Lower lobe of right lung (tissue), 2 donors: ENCODE data around the gene FHAD1. TPM values are rescaled to one million over a fixed set of nuclear protein-coding genes. Genes with fewer than 3 reads are reported as not detected.
A peak's percentile ranks its signal among the peaks of the same experiment; 100 is the strongest.

Source experiments
- ATAC-seq, 2 donors: fragments of 200-7000 bp; cut with Tn5 transposase; one replicate each; pipeline ENCODE4 v1.9.1; 2020 to 2022; ENCODE audit warnings: mild to moderate bottlenecking in 2 of 2, moderate library complexity in 2 of 2
- DNase-seq: peaks from one replicate; pipeline ENCODE4 v3.0.0-alpha.2; 2020
- H3K27ac ChIP-seq: fragments of 200-600 bp; one replicate; pipeline ENCODE4 v1.8.0; 2022
- H3K27me3 ChIP-seq: fragments of 200-600 bp; one replicate; pipeline ENCODE4 v1.8.0; 2022; ENCODE audit warnings: low read depth
- H3K36me3 ChIP-seq: fragments of 200-600 bp; one replicate; pipeline ENCODE4 v1.8.0; 2022; ENCODE audit warnings: mild to moderate bottlenecking
- H3K4me1 ChIP-seq: fragments of 200-600 bp; one replicate; pipeline ENCODE4 v1.8.0; 2022
- H3K4me3 ChIP-seq: fragments of 200-600 bp; one replicate; pipeline ENCODE4 v1.8.0; 2022; ENCODE audit warnings: mild to moderate bottlenecking
- H3K9me3 ChIP-seq: fragments of 200-600 bp; one replicate; pipeline ENCODE4 v1.8.0; 2022
- intact Hi-C: fragments of 100-400 bp; cut with DNase I; formaldehyde crosslinking; loops from one replicate; pipeline ENCODE4 v1.11.0; 2022
- total RNA-seq: library from RNA; stranded (reverse); fragmentation: NEBNext Ultra II Directional; extraction: Animal tissue kit (Norgen Biotek cat#: 25700); gene quantifications from one replicate; pipeline ENCODE4 v1.2.1, GENCODE V29; 2021
- TF ChIP-seq, protein P1 (sequence below): fragments of 200-600 bp; IDR thresholded peaks from one replicate; pipeline ENCODE4 v1.8.0; 2022; ENCODE audit warnings: antibody characterized with exemption, mild to moderate bottlenecking
- donor health status: DM: no; HTN: yes; CAD: no; lungs with severe emphysema.

The FHAD1 gene
- total RNA-seq, 1 donor from 2014 or later: 14.3 TPM

GRCh38 chr1:15214527-15214926 lies 32.5 kb upstream of the FHAD1 start:
- H3K4me1 ChIP-seq: peaks cover 56% of the 10 kb centered on the region
- TF ChIP-seq, protein P1, sequence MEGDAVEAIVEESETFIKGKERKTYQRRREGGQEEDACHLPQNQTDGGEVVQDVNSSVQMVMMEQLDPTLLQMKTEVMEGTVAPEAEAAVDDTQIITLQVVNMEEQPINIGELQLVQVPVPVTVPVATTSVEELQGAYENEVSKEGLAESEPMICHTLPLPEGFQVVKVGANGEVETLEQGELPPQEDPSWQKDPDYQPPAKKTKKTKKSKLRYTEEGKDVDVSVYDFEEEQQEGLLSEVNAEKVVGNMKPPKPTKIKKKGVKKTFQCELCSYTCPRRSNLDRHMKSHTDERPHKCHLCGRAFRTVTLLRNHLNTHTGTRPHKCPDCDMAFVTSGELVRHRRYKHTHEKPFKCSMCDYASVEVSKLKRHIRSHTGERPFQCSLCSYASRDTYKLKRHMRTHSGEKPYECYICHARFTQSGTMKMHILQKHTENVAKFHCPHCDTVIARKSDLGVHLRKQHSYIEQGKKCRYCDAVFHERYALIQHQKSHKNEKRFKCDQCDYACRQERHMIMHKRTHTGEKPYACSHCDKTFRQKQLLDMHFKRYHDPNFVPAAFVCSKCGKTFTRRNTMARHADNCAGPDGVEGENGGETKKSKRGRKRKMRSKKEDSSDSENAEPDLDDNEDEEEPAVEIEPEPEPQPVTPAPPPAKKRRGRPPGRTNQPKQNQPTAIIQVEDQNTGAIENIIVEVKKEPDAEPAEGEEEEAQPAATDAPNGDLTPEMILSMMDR: no peak
- no peaks in the 10 kb centered on the region for H3K9me3 ChIP-seq
- no peak overlapping the region for H3K4me3 ChIP-seq
- H3K36me3 ChIP-seq: peaks cover 2% of the 10 kb centered on the region
- intact Hi-C loops: no loop called here
- H3K27ac ChIP-seq: peak overlapping the region; percentile 57
- ATAC-seq (peak in 1 of 2 donors; percentile 55), DNase-seq (no peak)
- no peaks in the 10 kb centered on the region for H3K27me3 ChIP-seq

DNA sequence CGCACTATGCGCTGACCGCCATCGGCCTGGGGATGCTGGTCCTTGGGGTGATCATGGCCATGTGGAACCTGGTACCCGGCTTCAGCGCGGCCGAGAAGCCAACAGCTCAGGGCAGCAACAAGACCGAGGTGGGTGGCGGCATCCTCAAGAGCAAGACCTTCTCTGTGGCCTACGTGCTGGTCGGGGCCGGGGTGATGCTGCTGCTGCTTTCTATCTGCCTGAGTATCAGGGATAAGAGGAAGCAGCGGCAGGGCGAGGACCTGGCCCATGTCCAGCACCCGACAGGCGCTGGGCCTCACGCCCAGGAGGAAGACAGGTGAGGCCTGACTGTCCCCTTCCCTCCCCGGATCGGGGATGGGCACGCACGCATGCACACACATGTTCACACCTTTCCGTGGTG lies 31.9 kb upstream of the FHAD1 start:
- Histone ChIP-seq H3K27ac (peak overlapping the region; percentile 57), H3K27me3 (no peaks in the 10 kb centered on the region), H3K4me3 (no peak overlapping the region), H3K4me1 (peaks cover 51% of the 10 kb centered on the region), H3K36me3 (peaks cover 8% of the 10 kb centered on the region), H3K9me3 (no peaks in the 10 kb centered on the region)
- intact Hi-C loops: no loop called here
- ATAC-seq (no peak), DNase-seq (no peak)
- TF ChIP-seq, protein P1: no peak

- no peaks in the 10 kb centered on the region for H3K9me3 ChIP-seq
- DNase-seq: no peak
- TF ChIP-seq, protein P1: no peak
- intact Hi-C loops: no loop called here
- no peak overlapping the region for H3K4me3 ChIP-seq
- H3K27me3 ChIP-seq: no peaks in the 10 kb centered on the region
- no peak for ATAC-seq
- peaks cover 8% of the 10 kb centered on the region for H3K36me3 ChIP-seq
- H3K27ac ChIP-seq: no peak overlapping the region
- H3K4me1 ChIP-seq: peaks cover 40% of the 10 kb centered on the region
Measured at GRCh38 chr1:15217654-15218053, 29.4 kb upstream of the FHAD1 start.

DNA sequence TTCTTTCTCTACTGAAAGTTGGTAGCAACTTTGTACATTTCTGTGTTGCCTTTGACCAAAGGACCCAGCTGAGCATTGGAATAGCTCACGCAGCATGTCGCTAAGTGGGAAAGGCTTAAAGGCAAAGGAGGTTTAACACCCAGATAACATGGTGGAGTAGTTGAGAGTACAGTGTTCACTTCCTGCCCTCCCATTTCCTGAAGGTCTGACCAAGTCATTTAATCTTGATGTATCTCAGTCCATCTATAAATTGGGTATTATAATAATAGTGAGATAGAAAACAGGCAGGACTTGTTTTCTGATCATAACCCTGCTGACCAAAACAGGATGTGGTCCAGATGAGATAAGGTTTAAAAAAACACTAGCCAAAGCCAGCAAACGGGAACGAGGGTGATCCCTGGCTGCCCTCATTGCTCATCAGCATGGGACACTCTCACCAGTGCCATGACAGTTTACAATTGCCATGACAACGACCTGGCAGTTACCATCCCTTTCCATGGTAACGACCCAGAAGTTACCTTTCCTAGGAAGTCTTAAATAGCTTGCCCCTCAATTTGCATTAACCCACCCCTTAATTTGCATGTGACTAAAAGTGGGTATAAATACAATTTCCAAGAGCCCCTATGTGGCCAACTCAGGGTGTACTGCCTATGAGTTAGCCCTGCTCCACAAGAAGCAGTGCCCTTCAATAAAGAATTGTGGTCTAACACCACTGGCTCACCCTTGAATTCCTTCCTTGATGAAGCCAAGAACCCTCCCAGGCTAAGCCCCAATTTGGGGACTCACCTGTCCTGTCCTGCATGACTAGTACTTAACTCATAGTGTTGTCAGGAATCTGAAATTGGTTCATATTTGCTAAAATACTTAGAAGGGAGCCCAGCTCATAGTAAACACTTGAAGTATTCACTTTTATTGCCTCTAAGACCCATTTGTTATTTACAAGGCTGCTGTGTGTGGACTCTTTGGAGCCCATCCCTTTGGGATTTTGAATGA lies 28.4 kb upstream of the FHAD1 start:
- peaks cover 30% of the 10 kb centered on the region for H3K4me1 ChIP-seq
- TF ChIP-seq, protein P1: no peak
- no peaks in the 10 kb centered on the region for H3K27me3 ChIP-seq
- no peak overlapping the region for H3K4me3 ChIP-seq
- intact Hi-C loops: no loop called here
- peak overlapping the region; percentile 8 for H3K27ac ChIP-seq
- no peaks in the 10 kb centered on the region for H3K9me3 ChIP-seq
- peak; percentile 29 to 52 for ATAC-seq
- H3K36me3 ChIP-seq: peaks cover 8% of the 10 kb centered on the region
- no peak for DNase-seq

GRCh38 chr1:15219280-15220023 lies 27.6 kb upstream of the FHAD1 start:
- no peaks in the 10 kb centered on the region for H3K27me3 ChIP-seq
- intact Hi-C loops: no loop called here
- TF ChIP-seq, protein P1: no peak
- no peak overlapping the region for H3K4me3 ChIP-seq
- H3K4me1 ChIP-seq: peaks cover 23% of the 10 kb centered on the region
- no peak overlapping the region for H3K27ac ChIP-seq
- peaks cover 8% of the 10 kb centered on the region for H3K36me3 ChIP-seq
- no peak for DNase-seq
- ATAC-seq: no peak
- no peaks in the 10 kb centered on the region for H3K9me3 ChIP-seq
